Fibroblast of upper back skin (primary cell): ENCODE results near the gene LBR.

Experiments
- DNase-seq: peaks from one replicate; pipeline ENCODE4 v3.0.0-alpha.2; 2013

LBR gene

DNA sequence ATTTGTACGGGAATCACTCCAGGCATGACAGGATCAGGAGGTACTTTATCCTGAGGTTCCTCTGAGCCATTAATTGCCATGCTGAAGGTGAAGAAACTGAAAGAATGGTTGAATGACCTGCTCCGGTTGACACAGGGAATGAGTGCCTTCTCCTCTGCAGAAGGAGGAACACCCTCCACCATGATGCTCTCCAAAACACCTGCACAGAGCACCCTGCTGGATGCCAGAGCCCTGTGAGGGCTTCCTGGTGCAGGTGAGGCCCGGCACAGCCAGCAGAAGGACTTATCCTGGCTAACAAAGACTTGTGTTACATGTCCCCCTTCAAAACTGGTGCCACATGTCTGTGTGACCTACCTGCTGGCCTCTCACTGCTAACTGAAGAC, 14.3 kb upstream of the LBR start:
- no peak for DNase-seq

DNA sequence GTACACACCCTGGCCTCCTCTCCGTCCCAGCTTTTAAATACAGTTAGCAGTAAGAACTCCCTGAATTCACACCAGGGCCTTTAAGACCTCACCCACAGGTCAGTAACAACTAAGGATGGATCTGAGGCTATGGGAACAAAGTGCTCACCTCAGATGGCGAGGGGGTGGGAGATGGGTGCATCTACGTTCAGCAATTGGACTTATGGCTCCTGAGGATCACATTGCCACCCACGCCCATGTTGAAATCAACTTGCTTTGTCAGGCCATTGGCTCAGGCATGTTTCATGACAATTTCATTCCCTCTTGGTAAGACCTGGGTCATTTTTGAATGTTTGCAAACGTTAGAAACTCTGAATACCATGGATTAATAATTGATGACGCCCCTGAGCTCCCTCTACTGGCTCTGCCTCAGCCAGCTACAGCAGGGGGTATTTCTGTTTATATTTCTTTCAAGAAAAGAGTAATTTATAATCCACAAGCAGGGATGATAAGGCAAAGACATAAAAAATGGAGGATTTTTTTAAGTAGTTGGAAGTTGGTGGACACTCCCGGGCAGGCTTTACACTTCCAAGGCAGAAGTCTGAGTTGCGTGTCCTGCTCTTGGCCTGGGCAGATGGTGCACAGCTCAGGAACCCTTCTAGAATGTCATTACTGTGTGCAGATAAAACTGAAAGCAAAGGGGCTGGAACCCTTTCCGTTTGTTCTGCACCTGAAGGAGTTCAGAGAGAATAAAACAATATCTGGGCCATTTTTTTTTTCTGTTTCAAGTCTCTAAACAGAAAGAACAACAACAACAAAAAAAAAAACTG, 13.7 kb upstream of the LBR start:
- no peak for DNase-seq

DNA sequence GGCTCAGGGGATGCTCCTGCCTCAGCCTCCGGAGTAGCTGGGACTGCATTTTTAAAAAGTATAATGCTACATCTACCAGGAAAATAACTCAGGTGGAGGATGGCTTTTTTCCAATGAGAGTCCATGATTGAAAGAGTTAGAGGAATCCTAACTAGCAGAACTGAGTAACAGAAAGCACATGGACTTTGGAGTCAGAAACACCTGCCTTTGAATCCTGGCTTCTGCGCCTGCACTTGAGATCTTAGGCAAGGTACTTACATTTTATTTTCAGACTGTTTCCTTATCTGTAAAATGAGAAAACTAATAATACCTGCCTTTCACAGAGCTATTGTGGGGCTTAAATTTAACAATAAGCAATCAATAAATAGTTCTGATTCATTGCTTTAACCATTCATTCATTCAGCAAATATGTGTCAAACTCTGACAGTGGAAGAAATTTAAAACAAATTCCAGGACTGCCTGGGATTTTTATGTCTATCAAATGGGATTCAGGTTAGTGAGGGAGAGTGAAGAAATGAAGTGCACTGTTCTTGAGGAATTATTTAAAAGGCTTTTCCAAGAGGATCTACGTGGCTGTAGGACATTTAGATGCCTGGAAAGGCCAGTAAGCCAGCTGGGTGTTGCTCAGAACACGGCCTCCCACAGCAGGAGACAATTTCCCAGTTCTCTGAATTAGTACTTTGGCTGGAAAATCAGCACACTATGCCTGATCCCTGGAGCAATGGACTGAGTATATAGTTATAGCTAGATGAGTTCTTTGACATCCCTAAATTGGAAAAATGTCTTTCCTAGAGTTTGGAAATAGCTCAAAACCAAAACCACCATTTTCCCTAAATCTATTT, 12.8 kb upstream of the LBR start:
- DNase-seq = no peak

DNA sequence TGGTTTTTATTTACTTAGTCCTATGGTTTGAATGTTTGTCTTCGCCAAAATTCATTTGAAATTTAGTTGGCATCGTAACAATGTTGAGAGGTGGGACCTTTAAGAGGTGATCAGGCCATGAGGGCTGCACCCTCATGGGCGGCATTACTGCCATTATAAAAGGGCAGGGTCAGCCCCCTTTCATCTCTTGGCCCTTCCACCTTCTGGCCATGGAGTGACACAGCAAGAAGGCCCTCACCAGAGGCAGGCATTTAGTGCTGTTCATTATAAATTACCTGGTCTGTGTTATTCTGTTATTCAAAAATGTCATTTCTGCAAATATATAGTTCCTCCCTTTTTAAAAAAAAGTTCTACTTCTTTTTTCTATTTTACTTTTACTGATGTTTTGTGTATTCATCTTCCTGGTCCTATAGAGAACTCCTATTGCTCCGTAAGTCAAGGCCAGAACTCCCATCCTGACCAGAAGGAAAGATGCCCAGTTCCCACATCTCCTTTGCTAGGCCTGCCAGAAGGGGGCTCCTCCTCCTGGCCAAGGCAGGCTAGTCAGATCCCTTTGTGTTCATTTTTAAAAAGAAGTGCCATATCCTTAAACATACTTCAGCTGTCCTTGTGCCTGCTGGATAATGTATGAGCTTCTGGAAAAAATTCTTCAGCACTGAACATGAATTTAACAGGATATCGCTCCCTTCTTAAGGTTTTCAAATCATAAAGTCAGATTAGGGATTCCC, 10.0 kb upstream of the LBR start:
- no peak for DNase-seq

DNA sequence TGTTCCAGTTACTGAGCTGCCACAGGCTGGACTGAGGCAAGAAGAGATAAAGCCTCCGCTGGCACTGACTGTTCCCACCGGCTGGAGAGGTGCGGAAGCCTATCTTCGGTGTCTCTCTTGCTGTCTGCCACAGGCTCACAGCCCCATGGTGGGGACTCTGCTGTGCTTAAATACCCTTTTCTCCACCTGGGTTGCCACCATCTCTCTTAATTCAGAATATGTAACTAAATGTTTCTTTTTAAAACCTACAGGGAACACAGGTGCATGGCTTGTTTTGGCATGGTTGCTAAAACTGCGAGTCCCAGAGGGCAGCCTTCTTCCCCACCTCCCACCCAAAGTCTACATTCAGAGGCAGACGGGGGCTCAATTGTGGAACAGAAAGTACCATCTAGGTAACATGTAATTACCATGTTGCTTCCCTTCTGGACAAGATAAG, 8.1 kb upstream of the LBR start:
- no peak for DNase-seq

DNA sequence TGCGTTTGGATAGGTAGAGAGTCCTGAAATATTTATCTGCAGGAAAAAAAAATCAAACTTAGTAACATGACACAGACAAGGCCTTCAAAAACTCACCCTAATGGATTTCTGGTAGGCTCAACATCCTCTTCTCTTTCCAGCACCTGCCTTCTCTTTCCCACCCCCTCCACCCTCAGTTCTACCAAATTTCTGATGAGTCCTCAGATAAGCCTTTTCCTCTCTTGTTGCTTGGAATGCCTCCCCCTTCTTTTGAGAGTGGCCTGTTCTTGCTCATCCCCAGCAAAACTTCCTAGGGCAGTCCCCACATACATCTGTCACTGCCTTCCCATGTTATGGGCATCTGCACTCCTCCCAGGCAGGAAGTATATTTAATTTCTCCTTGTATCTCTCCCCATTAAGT, 7.6 kb upstream of the LBR start:
- no peak for DNase-seq

DNA sequence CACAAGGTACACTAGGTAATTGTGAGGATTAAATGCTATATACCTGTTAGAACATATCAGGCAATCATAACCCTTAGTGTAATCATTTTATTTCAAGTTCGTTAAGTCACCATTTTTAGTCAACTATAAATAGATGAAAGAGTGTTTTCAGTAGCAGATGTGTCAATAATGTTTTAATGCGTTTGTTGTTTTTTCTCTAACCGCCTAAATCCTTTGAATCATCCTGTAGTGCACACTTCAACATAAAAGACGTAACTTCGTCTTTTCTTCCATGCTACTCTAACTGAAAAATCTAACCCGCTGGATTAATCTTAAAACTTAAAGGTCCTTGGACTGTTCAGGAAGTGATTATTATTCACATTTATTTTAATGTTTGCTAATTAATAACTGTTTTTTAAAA, 7.2 kb upstream of the LBR start:
- no peak for DNase-seq

DNA sequence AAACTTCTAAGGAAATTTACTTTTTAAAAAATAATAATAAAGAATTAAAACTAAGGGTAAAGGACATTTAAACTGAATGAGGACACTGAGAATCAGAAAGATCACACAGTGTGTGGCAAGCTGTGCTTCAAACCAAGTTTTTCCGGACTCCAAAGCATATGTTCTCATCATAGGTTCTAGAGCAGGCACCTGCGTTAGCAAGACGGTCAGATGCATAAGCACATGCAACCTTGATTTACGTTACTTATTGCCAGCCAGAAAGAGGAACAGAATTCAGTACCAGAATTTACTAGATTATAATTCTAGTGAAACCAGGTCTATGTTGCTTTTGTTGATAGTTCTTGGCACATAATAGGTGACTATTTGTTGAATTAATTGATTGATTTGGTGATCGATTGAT, 6.2 kb upstream of the LBR start:
- no peak for DNase-seq

DNA sequence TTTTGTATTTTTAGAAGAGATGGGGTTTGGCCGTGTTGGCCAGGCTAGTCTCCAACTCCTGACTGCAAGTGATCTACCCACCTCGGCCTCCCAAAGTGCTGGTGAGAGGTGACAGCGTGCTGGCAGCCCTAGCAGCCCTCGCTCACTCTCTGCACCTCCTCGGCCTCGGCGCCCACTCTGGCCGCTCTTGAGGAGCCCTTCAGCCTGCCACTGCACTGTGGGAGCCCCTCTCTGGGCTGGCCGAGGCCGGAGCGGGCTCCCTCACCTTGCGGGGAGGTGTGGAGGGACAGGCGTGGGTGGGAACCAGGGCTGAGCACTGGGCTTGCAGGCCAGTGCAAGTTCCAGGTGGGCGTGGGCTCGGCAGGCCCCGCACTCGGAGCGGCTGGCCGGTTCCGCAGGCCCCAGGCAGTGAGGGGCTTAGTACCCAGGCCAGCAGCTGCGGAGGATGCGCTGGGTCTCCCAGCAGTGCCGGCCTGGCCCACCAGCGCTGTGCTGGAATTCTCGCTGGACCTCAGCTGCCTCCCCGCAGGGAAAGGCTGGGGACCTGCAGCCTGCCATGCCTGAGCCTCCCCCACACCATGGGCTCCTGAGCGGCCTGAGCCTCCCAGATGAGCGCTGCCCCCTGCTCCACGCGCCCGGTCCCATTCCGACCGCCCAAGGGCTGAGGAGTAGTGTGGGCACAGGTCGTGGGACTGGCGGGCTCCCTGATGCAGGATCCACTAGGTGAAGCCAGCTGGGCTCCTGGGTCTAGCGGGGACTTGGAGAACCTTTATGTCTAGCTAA, 3.4 kb upstream of the LBR start:
- no peak for DNase-seq

DNA sequence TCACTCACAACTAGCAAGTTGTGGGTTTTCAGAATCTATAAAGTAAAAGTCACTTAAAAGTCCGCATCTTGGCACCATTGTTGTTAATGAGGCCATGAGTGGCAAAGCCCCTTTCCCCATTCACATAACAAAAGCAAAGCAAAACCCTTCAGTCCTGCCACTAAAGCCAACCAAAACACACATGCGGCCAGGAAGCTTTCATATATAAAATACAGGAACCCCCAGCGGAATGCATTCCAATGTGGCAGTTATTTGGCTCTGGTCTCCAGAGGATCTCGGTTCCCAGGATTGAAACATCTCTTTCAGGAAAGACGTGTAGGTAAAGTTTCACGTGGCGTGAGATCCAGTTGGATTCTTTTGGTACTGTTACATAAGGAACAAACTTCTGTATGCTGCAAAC, 2.5 kb upstream of the LBR start:
- DNase-seq = no peak

DNA sequence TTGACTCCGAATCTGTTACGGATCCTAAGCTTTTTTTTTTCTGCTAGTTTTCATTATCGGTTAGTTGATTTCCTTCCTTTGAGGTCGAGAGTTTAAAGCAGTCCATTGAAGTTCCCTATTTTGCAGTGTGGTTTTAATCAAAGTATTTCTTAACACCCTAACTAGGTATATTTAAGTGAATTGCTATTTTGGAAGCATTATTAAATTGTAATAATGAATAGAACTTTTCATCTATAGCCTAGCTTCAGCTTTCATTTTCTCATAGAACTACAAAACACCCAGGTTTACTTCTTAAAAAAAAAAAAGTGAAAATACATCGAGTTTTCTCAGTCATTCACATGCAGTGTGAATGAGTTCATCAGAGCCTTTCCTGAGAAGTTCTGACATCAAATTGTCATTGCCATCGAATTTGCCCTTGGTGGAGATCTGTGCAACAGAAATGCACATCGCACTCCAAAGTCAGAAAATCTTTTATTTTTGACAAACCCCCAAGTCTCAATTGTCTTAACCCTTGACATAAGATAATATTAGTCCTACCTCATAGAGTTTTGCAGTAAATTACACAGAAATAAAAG, 1.1 kb upstream of the LBR start:
- DNase-seq = no peak

DNA sequence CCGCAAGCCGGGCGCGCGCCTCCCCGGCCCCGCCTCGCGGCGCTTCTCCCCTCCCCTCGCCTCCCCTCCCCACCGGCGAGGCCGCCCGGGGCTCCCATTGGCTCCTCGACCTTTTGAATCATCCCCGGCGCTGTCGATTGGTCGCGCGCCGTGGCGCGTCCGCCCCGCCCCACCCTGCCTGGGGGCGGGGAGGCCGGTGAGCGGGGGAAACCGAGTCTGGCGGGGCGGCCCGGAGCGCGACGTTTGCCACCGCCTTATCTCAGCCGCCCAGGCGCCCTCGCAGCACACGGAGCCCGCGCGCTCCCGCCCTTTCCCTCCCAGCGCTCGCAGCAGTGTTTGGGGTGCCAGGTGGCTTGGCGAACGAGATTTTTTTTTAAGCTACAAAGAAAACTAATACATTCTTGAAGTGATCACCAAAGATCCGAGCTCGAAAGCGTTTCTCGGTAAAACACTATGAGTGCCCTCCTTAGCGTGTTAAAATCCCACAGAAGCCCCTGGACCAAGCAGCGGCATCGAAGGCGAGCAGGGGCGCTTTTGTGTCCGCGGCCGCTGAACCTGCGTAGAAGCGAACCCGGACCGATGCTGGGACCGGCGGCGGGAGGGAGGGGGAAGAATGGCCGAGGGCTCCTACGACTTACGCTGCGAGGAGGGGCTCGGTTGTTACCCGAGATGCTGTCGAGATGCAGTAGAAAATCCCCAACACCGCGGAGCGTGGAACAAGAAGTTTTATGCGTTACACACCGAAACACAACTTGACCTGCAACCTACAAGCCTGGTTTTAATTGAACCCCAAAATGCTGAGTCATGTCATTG, 436 bp upstream of the LBR start:
- DNase-seq = peak; percentile 87

DNA sequence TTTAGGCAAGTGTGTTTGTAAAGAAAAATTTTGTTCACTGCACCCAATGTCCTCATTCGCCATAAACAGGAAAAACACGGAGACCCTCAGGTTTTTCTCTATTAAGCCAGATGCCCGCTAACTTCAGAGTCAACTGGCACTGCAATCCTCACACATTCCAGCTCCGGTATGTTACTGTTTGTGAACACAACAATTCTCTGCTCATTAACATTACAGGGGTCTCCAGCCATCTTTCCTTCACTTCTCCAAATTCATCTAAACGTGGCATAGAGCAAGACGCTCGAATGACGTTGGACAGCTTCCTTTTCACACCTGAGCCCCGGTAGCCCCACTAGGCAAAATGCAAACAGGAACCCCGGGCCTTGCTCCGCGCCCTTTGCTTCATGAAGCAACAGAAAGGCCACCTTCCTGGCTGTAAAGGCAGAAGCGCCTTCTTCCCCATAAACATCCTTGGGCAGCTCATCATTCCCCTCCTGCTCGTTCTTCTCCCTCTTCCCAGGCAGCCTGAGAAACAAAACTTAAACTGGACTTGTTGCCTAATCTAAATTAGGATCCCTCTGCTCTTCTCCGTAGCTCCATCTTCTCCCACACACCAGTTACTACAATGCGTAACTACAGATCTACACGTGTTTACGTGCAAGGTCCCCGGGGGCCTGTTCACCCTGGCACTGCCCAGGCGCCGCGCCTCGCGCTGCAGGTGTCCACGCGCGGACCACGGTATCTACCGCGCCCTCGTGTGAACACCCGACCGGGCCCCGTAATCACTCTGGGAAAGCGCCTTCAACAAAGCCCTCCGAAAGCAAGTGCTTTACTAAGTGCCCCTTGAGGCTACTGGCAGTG, 1.2 kb downstream of the LBR start:
- no peak for DNase-seq

DNA sequence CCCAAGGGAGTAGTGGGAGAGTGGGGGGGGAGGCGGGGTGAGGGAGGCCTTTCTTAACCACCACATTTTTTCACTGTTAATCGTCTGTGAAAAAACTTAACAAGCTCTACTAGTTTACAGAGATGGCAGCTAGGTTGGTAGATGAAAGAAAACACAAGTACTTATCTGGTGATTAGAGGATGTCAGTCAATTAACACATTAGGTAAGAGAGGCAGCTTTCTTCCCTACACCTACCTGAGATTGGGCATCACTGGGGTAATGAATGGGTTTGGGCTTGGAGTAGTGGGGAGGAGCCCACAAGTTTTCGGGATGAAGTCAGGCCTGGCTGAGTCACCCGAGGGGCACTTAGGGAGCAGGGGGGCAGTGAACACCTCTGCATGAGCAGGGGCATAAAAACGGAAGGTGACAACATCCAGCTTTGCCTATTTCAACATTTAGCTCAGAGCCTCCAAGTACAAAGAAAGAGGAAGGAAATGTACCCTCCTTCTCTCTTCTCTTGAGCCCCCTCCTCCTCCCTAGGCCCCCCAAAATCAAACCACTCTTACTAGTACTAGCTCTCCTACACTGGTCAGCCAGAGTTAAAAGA, 2.5 kb downstream of the LBR start:
- peak; percentile 76 for DNase-seq

DNA sequence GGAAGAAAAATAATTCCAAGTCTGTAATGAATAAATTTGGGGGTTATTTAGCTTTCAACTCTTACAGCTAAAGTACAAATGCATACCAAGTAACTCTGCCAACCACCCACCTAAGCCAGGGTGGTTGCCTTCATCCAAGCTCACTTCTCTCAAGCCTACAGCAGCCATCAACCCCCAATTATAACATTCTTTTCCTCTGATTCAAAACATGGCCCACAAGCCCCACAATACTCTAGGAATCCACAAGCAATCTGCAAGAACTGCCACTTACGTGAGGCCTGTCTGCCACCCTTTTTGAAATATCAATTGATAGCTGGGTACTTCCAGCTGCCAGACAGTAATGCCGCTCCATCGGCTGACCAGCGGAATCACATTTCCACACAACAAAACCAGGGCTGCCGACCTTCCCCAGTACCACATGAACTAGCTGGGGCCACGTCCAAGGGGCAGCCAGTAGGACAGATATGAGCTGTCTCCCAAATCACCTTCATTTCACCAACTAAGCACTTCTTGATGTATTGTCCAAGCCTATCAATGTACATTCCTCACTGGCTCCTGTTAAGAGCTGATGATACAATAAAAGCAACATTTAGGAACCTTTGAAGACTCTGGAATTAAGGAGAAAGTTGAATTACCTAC, 3.2 kb downstream of the LBR start:
- peak; percentile 79 for DNase-seq

DNA sequence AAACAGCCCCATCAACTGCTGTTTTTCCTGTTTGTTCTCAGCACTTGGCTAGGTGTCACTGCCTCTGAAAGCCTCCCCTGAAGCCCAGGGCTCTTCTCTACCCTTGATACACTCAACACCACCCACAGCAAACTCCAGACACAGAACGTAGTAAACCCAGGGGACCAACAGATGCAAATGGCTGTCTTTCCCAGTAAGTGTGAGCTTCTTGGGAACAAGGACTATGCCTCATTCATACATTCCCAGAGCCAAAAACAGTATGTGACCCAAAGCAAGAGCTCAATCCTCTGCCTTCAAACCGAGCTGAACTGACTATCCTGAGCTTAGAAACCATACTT, 4.4 kb downstream of the LBR start:
- DNase-seq = no peak

DNA sequence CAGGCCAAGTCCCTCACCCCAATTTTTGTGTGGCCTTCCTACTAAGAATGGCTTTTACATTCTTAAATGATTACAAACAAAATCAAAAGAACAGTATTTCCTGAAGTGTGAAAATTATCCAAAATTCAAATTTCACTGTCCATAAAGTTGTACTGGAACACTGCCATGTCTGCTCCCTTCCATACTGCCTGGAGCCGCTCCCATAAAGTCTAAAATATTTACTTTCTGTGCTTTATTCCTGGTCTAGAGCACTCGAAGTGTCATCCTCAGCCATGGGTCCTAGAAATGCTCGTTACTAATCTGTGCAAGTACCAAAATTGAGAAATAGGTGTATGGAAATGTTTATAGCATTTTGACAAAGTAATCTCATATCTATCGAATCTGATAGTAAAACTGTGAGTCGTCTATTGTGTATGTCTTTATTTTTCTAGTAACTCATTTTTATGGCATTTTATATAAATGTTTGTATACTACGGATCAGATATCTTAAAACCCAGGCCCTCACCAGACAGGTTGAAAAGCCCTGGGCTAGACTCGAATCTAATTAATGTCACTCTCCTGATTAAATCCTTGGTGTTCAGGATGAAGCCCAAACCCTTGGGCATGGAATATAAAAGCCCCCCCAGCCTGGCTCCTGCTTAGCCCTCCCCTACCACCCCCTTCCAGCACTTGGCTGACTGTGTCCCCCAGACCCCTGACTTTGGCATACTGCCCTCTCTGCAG, 4.9 kb downstream of the LBR start:
- no peak for DNase-seq

DNA sequence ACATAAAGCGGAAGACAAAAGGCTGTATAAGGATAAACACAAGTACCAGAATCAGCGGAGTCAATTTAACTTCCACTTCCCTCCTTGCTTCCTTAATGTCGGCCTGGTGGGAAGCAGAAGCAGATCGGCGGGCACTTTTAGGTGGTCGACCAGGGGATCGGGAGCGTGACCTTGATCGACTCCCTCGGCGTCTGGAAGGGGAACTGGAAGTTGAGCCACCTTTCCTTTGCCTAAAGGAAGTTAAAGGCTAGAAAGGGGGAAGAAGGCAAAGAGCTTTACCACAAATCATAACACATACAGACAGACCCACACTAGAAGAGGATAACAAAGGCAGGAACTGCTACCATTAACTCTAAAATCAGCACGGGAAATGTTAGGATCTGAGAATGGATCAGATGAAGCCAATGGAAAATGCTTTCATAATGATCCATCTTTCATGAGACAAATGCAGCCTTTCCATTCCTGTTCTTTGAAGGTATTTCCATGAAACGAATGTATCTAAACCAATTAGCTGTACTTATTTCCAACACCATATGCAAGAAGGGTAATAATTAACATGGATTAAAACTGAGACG, 5.7 kb downstream of the LBR start:
- no peak for DNase-seq

DNA sequence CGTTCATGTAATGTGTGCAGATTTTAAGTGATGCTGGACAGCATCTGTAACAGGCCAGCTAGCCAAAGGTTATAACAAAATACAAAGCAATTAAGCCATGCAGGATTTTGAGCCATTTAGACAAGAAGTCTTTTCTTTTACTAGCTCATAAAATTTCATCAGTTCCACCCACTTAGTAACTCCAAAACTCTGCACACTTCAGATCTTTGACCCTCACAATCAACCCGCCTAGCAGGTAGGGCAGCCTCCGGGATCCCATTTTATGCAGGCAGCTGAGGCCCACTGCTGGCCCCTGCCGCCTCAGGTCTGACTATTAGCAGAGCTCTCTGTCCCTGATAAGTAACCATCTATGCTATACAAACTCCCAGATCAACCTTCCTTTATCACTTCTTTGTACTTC, 9.2 kb downstream of the LBR start:
- DNase-seq = no peak
